ENCODE measurements around the gene HARS2.
"Not testable (repeated sequence)": the region's sequence is repeated elsewhere in the genome, so short reads cannot be mapped to it uniquely, and the experiment has no call there.

The HARS2 gene

DNA sequence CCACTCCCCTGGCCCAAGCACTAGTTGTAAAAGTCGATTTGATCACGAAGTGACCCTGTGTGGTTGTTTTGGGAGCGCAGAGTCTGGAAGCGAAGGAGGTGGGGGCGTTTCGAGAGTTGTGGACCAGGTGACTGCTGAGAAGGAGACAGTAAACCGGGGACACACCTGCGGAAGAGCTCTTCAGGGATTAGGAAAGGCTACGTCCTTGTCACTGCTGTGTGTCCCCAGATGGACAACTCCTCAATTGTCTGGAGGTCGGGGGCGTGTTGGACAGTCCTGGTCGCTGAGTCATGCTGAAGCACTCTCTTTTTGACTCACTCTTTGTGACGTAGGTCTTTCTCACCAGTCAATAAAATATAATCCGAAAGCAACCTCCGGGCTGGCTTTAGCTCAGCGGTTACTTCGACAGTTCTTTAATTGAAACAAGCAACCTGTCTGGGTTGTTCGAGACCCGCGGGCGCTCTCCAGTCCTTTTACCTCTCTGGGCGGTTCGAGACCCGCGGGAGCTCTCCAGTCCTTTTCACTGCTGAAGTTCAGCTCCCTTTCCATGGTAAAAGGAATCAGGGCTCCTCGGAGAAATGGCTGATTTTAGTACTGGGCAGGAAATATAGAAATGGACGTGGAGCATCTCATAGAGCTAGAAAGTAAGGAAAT, 19.8 kb downstream of the HARS2 start:
- no peak for TF ChIP-seq CTCF (conservative IDR thresholded peaks at IDR 0.05)
- TF ChIP-seq ZFX (IDR thresholded peaks at IDR 0.05) = no peak
- H3K27ac ChIP-seq = peak overlapping the region; percentile 69

DNA sequence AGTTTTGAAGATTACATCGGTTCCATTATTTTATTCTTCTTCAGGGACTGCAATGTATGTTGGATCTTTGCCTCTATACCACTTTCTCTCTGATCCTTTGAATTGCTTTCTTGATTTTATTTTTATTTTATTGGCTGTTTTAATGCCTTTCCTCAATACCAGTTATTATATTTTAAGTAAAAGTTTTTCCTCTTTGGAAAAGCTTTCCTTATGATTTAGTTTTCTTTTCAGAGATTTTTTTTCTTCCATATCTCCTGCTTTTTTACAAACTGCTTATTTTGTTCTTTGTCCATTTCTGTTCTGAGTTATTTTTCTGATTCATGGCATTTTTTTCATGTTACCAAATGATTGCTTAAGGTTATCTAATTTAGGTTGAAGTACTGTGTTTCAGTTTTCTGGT, 20.5 kb downstream of the HARS2 start:
- no peak overlapping the region for H3K27ac ChIP-seq
- TF ChIP-seq CTCF (conservative IDR thresholded peaks at IDR 0.05) (no peak), ZFX (IDR thresholded peaks at IDR 0.05) (no peak)

DNA sequence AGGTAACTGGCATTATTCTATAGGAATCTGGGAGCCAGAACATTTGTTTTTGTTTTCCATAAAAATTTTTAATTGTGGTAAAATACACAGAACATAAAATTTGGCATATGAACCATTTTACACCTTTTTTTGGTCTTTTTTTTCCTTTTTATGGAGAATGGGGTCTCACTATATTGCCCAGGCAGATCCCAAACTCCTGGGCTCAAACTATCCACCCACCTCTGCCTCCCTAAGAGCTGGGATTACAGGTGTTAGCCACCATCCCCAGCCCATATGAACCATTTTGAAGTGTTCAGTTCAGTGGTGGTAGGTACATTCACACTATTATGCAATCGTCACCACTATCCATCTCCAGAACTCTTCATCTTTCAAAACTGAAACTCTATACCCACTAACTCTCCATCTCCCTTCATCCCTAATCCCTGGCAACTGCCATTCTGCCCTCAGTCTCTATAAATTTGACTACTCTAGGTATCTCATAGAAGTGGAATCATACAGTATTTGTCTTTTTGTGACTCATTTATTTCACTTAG, 22.4 kb downstream of the HARS2 start:
- H3K27ac ChIP-seq = no peak overlapping the region

DNA sequence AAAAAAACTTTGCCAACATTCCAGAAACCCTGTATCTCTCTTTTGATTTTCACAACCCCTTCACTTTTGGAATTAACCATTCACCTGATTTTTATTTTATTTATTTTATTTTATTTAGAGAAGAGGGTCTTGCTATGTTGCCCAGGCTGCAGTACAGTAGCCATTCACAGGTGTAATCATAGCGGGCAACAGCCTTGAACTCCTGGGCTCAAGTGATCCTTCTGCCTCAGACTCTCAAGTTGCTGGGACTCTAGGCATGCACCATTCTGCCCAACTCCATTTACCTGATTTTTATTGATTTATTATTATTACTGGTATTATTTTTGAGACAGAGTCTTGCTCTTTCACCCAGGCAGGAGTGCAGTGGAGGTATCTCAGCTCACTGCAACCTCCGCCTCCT, 25.0 kb downstream of the HARS2 start:
- not testable (repeated sequence) for H3K27ac ChIP-seq

More for the DNA sequence above, 22.4 kb downstream of the HARS2 start:
- TF ChIP-seq ZFX (IDR thresholded peaks at IDR 0.05) = no peak
- no peak for TF ChIP-seq CTCF (conservative IDR thresholded peaks at IDR 0.05)

DNA sequence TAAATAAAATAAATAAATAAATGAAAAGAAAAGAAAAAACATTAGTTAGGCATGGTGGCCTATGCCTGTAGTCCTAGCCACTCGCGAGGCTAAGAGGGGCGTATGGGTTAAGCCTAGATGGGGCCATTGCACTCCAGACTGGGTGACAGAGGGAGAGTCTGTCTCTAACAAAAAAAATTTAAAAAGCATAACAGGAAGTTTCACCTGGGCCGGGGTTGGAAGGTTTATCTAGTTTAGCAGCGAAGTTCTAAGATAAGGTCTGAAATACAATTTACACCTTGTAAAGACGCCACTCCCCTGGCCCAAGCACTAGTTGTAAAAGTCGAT, 27.0 kb downstream of the HARS2 start:
- H3K27ac ChIP-seq = peak overlapping the region; percentile 62
- no peak for TF ChIP-seq CTCF (conservative IDR thresholded peaks at IDR 0.05)
- TF ChIP-seq ZFX (IDR thresholded peaks at IDR 0.05) = no peak

- not testable (repeated sequence) for H3K27ac ChIP-seq
Observed at GRCh38 chr5:140720738-140721137, 29.5 kb downstream of the HARS2 start.

DNA sequence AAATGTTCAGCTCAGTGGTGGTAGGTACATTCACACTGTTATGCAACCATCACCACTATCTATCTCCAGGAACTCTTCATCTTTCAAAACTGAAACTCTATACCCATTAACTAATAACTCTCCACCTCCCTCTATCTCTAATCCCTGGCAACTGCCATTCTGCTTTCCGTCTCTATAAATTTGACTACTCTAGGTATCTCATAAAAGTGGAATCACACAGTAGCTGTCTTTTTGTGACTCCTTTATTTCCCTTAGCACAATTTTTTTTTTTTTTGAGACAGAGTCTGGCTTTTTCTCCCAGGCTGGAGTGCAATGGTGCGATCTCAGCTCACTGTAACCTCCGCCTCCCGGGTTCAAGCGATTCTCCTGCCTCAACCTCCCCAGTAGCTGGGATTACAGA, 30.1 kb downstream of the HARS2 start:
- H3K27ac ChIP-seq = not testable (repeated sequence)

GRCh38 chr5:140725799-140726471, 34.7 kb downstream of the HARS2 start:
- no peak overlapping the region for H3K27ac ChIP-seq
- TF ChIP-seq ZFX (IDR thresholded peaks at IDR 0.05) (no peak), CTCF (conservative IDR thresholded peaks at IDR 0.05) (no peak)

GRCh38 chr5:140733098-140733497, 41.8 kb downstream of the HARS2 start:
- TF ChIP-seq CTCF (conservative IDR thresholded peaks at IDR 0.05) (no peak), ZFX (IDR thresholded peaks at IDR 0.05) (no peak)
- no peak overlapping the region for H3K27ac ChIP-seq

Data from C4-2B (cell line).